GM21381 (cell line): Measurements from ENCODE around the gene ITGBL1.

ENCODE experiments used
- ATAC-seq: cut with Tn5 transposase; IDR thresholded peaks from one replicate; pipeline ENCODE4 v1.9.1; 2021; ENCODE audit warnings: mild to moderate bottlenecking, moderate library complexity; ENCODE audit not compliant: unreplicated experiment

Gene ITGBL1

DNA sequence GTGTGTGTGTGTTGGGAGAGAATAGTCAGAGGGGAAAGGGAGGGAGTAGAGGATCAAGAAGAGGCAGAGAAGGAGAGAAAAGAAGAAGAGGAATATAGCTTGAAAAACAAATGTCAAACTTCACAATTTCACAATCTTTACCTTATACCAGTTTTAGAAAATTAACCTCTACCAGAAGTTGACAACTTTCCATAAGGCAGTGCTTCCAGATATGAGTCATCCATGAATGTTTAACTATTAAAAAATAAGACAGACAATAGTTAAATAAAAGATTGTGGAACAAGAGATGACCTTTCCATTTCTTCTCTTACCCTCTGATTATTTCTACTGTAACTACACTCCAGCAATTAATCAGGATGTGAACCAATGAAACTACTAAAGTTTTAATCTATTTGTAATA, 229.4 kb downstream of the ITGBL1 start:
- ATAC-seq, result no peak

DNA sequence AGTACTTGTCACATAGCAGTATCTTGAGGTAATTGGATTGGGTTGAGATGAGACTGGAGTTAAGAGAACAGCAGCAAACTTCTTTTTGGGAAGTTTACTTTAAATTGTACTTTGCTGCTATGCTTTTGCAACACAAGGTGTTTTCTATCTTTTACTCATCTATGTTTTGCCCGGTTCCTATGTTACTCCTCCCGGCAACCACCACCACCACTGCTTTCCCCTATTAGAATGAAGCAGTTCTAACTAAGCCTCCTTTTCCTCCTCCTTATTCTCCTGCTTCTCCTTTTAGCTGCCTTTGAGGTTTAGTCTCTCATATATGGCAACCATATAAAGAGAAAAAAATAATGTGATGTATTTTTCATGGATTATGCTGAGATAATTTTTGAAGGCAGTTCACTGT, 233.5 kb downstream of the ITGBL1 start:
- ATAC-seq, result no peak

GRCh38 chr13:101690871-101691270, 238.4 kb downstream of the ITGBL1 start:
- no peak for ATAC-seq

- no peak for ATAC-seq
These were observed 238.9 kb downstream of the ITGBL1 start for GRCh38 chr13:101691341-101691860.

GRCh38 chr13:101695870-101696516, 243.5 kb downstream of the ITGBL1 start:
- ATAC-seq, result no peak

- ATAC-seq, result no peak
These were observed 245.3 kb downstream of the ITGBL1 start for GRCh38 chr13:101697745-101698144.

DNA sequence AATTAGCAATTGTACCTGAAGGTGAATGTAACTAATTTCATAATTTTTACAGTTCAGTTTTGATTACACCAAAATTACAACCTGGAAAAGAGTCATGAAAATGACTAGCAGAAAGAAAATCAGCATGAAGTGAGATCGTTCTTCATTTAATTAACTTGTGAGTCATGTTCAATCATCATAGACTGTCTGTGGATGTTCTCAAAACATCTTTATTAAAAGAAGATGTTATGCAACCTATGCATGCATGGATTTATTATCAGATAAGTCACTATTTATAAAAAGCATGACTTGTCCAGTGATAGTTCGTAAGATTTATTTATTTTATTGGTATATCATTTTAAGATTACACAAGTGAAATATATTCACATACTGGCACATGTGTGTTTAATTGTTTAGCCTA, 245.9 kb downstream of the ITGBL1 start:
- ATAC-seq, result no peak

DNA sequence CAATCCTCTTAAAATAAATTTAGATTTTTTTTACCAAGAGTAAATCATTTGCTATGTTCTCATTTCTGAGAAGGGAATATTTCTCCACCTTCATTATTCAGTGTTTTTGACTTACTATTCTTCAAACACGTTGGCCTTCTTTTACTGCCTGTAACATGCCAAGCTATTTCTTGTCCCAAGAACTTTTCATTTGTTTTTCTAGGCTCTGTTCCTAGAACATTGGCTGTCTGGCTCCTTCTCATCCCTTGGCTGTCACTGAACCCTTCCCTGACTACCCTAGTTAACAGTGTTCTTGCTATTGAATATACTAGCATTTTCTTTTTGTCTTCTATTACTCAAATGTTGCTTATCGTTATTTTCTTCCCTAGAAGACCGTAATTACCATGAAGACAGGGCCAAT, 248.1 kb downstream of the ITGBL1 start:
- ATAC-seq, result no peak

DNA sequence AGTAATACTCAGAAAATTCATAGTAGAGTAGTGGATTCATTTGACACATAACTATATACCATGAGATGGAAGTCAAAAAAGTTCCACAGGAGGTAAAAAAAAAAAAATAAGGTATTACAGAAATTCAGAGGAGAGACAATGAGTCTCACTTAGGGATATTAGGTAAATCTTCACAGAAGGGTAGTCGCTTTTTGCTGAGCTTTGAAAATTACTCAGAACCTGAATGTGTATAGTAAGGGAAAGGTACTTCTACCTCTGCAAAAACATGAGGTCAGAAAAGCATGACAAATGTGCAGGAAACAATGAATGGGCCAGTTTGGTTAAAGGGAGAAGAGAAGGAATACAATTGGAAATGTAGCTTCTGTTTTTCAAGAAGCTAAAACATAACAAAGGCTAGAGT, 250.6 kb downstream of the ITGBL1 start:
- no peak for ATAC-seq

DNA sequence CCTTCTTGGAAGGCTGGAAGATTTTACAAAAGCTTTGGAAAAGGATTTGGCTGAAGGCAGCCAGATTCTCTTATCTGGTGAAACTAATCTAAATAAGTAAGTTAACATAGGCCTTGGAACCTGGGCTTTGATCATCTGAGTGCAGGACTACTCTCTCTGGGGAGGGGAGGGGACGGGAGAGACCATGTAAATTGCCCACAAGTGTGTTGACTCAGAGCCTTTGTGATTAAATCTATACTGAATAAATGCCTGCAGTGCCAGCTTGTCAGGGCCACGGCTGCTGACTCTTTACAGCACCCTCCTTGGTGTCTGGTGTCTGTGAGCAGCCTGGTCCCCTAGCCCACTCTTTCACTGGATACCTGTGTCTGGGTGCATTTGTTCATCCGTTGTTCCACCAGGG, 251.4 kb downstream of the ITGBL1 start:
- no peak for ATAC-seq

DNA sequence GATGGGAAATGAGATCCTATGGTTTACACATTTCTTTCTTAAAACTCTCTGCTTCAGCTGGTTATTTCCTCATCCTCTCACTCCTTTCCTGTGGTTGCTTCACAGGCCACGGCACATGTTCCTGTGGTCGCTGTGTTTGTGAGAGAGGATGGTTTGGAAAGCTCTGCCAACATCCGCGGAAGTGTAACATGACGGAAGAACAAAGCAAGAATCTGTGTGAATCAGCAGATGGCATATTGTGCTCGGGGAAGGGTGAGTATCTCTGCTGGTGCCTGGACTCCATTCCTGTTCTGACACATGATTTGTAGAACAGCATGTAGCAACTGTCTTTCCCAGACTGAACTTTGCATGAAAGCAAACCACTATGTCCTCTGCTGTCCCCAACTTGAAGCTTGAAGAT, 254.2 kb downstream of the ITGBL1 start:
- no peak for ATAC-seq

GRCh38 chr13:101707659-101708058, 255.2 kb downstream of the ITGBL1 start:
- ATAC-seq, result no peak

DNA sequence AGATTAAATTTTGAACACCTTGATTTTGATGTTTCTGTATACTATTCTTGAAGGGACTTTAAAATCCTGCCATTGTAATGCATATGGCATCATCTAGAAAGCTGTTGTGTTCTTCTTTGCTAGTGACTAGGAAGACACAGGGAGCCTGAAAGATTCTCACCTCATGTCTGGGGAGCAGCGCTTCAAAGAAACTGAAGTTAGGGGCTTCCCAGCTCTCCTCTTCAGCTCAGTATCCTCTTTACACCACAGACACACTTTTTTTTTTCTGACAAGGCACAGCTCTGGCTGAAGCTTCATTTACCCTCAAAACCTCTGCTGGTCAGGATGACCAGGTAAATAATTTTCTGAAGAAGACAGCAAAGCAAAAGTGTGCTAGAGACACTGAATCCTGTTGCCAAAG, 255.6 kb downstream of the ITGBL1 start:
- ATAC-seq, result no peak

DNA sequence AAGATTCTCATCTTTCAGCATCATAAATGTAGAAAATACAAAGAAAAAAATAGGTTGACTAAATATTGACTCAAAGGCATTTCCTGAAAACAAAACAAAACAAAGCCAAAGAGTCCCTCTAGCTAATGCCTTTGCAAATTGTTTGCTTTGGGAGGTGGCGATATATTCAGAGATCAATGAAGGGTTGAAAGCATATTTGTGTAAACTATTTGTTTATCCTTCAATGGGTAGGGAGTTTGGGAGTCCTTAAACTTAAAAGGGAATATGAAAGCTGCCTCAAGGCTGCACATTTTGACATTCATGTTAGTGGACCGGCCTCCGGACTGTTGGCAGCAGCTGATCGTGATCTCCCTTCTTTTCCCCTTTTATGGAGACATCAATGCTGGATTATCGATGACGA, 257.5 kb downstream of the ITGBL1 start:
- ATAC-seq, result no peak

GRCh38 chr13:101711307-101712025, 259.0 kb downstream of the ITGBL1 start:
- ATAC-seq, result no peak

- ATAC-seq, result no peak
These were observed 259.5 kb downstream of the ITGBL1 start for GRCh38 chr13:101712026-101712348.

DNA sequence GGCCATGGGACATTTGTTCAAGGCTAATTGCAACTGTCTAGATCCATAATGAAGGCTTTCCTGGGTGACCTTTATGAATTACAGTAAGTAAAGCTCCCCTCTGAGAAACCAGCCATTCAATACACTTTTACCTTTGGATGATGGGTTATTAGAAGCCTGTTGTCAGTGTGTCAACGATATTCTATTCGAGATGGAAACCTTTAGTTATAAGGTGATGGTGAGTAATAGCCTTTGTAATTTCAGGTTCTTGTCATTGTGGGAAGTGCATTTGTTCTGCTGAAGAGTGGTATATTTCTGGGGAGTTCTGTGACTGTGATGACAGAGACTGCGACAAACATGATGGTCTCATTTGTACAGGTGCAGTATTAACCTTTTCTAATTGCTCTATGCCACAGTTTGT, 261.7 kb downstream of the ITGBL1 start:
- ATAC-seq, result no peak

DNA sequence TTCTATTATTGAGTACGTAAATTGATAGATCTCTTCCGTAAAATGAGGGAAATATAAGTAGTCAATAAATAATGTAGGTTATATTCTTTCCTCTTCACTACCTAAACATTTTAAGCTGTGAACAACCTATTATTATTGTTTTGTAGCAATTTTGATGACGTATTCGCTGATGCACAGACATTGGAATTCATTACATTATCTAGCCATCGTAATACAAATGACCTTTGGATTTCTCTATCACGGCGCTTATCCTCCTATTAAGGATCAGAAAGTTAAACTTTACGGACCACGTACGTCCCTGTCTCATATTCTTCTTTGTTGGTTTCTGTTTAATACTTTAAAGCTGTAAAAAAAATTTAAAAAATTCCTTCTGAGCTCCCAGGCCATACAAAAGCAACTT, 264.9 kb downstream of the ITGBL1 start:
- no peak for ATAC-seq

GRCh38 chr13:101718496-101718895, 266.0 kb downstream of the ITGBL1 start:
- ATAC-seq, result no peak

- ATAC-seq, result no peak
These were observed 274.2 kb downstream of the ITGBL1 start for GRCh38 chr13:101726681-101727080.

- no peak for ATAC-seq
These were observed 274.6 kb downstream of the ITGBL1 start for GRCh38 chr13:101727118-101727517.

- ATAC-seq, result no peak
These were observed 275.5 kb downstream of the ITGBL1 start for GRCh38 chr13:101728021-101728420.

GRCh38 chr13:101728615-101729014, 276.1 kb downstream of the ITGBL1 start:
- no peak for ATAC-seq
